Mammary epithelial cell (primary cell): ENCODE data around the gene CCNB1IP1.
"Not testable (repeated sequence)": the region's sequence is repeated elsewhere in the genome, so short reads cannot be mapped to it uniquely, and the experiment has no call there.

Experiments used
- EZH2 ChIP-seq: IDR thresholded peaks from 2 replicates; pipeline ENCODE4 v1.6.1; 2012; ENCODE audit warnings: low read length, inconsistent platforms, borderline replicate concordance
- TF ChIP-seq, protein P1 (sequence below), 2 donors: IDR thresholded peaks in 1 of 2; conservative IDR thresholded peaks in 1 of 2; 2 replicates each; pipeline ENCODE4 v1.5.1; 2011 to 2012; ENCODE audit warnings: inconsistent platforms in 2 of 2, low read length in 2 of 2, mild to moderate bottlenecking in 2 of 2, control low read depth in 1 of 2, low read depth in 1 of 2; ENCODE audit not compliant: insufficient read depth in 1 of 2; ENCODE audit errors: extremely low read depth in 1 of 2

GRCh38 chr14:20281998-20282397 is 51.1 kb downstream of the CCNB1IP1 start:
- TF ChIP-seq, protein P1, sequence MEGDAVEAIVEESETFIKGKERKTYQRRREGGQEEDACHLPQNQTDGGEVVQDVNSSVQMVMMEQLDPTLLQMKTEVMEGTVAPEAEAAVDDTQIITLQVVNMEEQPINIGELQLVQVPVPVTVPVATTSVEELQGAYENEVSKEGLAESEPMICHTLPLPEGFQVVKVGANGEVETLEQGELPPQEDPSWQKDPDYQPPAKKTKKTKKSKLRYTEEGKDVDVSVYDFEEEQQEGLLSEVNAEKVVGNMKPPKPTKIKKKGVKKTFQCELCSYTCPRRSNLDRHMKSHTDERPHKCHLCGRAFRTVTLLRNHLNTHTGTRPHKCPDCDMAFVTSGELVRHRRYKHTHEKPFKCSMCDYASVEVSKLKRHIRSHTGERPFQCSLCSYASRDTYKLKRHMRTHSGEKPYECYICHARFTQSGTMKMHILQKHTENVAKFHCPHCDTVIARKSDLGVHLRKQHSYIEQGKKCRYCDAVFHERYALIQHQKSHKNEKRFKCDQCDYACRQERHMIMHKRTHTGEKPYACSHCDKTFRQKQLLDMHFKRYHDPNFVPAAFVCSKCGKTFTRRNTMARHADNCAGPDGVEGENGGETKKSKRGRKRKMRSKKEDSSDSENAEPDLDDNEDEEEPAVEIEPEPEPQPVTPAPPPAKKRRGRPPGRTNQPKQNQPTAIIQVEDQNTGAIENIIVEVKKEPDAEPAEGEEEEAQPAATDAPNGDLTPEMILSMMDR (conservative IDR thresholded peaks at IDR 0.05 in 1 of 2, IDR thresholded peaks at IDR 0.05 in 1 of 2; ENCODE audit: extremely low read depth in 1 of 2, insufficient read depth in 1 of 2, low read depth in 1 of 2, low read length in 2 of 2), result not testable (repeated sequence)
- not testable (repeated sequence) for TF ChIP-seq EZH2
